Activated CD8-positive, alpha-beta memory T cell treated with anti-CD3 and anti-CD28 coated beads for 4 hours (primary cell): Measurements from ENCODE around the gene YTHDC2.
"Not testable (repeated sequence)": the region's sequence is repeated elsewhere in the genome, so short reads cannot be mapped to it uniquely, and the experiment has no call there.

ENCODE experiments used
- DNase-seq, 2 donors: peaks; one replicate each; pipeline ENCODE4 v3.0.0-alpha.2; 2020; ENCODE audit warnings: low read depth in 2 of 2

YTHDC2 gene

GRCh38 chr5:113601423-113601822, 87.9 kb downstream of the YTHDC2 start:
- DNase-seq: no peak

- DNase-seq: not testable (repeated sequence)
Measured at GRCh38 chr5:113603246-113603645, 89.8 kb downstream of the YTHDC2 start.

GRCh38 chr5:113606298-113607134, 93.0 kb downstream of the YTHDC2 start:
- no peak for DNase-seq

DNA sequence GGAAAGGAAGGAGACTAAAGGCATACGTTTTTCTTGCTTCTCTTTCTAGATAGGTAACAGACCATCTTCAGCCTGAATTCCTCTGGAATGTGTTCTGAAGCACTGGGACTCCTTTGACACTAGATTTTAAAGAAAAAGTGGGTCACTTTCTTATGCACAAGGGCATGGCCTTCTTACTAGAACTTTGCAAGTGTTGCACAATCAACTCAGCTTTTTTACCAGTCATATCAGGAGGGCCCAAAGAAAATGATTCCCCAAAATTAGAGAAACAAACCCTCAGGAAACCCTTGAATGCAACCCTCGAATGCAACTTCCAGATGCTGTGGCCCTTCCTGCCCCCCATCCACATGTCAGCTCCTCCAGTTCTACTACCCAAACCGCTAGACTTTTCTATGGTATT, 93.9 kb downstream of the YTHDC2 start:
- DNase-seq: no peak

GRCh38 chr5:113608113-113608596, 94.7 kb downstream of the YTHDC2 start:
- no peak for DNase-seq

DNA sequence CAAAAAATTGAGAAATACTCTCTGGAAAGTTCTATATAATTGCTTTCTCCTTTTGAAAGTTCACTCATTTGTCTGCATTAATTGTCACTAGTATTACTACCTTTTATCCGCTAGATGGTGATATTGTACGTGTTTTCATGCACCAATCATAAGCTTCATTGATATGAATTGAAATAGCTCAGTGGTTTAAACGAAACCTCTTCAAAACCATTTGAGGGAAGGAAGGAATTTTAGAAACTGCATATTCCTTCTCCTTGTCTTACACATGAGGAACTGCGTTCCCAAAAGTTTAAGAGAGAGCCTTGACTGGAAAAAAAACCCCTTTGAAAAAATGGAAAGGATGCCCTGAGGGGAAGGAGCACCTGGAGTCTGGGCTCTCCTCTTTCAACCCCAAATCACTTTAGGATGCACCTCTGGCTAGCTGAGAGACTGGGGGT, 98.6 kb downstream of the YTHDC2 start:
- DNase-seq: no peak

DNA sequence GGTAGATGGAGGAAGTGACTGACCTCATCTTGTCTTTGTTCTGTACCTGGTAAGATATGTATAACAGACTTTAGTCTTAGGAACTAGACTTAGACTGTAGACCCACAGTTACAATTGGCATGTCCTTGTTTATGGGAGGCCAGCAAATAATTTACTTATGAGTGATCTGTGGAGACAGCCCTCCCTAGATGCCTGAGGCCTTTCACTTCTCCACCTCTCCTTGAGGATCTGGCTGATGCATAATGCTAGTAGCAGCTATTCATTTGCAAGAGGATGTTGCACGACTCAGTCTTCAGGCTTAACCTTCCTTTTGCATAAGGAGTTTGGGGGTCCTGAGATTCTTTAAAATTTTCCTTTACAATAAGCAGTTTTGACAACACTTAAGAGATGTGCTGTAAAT, 100.7 kb downstream of the YTHDC2 start:
- no peak for DNase-seq

GRCh38 chr5:113615708-113616107, 102.2 kb downstream of the YTHDC2 start:
- DNase-seq: no peak

- no peak for DNase-seq
Measured at GRCh38 chr5:113617191-113617796, 103.8 kb downstream of the YTHDC2 start.

GRCh38 chr5:113632996-113633395, 119.5 kb downstream of the YTHDC2 start:
- DNase-seq: no peak

DNA sequence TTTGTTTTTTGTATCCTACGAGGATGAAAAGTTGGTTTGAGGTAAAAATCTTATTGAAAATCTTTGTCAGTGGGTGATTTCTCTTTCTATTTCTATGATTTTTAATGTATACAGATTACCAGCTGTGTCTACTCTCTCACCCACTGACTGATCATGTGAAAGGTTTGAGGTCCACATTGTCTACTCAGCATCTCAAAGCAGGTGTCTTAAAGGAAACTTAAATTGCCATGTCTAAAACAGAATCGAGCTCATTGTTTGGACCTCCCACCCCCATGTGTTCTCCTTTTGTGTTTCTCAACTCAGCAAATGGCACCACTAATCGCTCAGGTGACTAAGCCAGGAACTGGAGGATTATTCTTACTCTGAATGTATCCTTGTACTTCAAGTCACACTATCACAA, 121.5 kb downstream of the YTHDC2 start:
- DNase-seq: no peak

GRCh38 chr5:113641715-113642114, 128.2 kb downstream of the YTHDC2 start:
- DNase-seq: no peak
